GM19455 (cell line): ENCODE results near the gene LYRM4.

ENCODE experiments used
- ATAC-seq: cut with Tn5 transposase; IDR thresholded peaks from one replicate; pipeline ENCODE4 v1.9.1; 2021; ENCODE audit not compliant: unreplicated experiment

LYRM4 gene

GRCh38 chr6:5103250-5103649 lies 157.5 kb downstream of the LYRM4 start:
- ATAC-seq, result no peak

GRCh38 chr6:5102267-5102970 lies 158.3 kb downstream of the LYRM4 start:
- no peak for ATAC-seq

GRCh38 chr6:5100806-5101205 lies 159.9 kb downstream of the LYRM4 start:
- ATAC-seq, result no peak

GRCh38 chr6:5099537-5099936 lies 161.2 kb downstream of the LYRM4 start:
- ATAC-seq, result no peak

- ATAC-seq, result no peak
Measured at GRCh38 chr6:5098501-5099270, 162.1 kb downstream of the LYRM4 start.

GRCh38 chr6:5096482-5096881 lies 164.3 kb downstream of the LYRM4 start:
- ATAC-seq, result no peak

- peak; percentile 81 for ATAC-seq
Measured at GRCh38 chr6:5095236-5095635, 165.5 kb downstream of the LYRM4 start.

- no peak for ATAC-seq
Measured at GRCh38 chr6:5094327-5094726, 166.4 kb downstream of the LYRM4 start.

GRCh38 chr6:5093231-5094015 lies 167.3 kb downstream of the LYRM4 start:
- no peak for ATAC-seq

- no peak for ATAC-seq
Measured at GRCh38 chr6:5091210-5092069, 169.3 kb downstream of the LYRM4 start.

GRCh38 chr6:5090603-5091002 lies 170.1 kb downstream of the LYRM4 start:
- no peak for ATAC-seq

GRCh38 chr6:5089481-5090438 lies 171.0 kb downstream of the LYRM4 start:
- ATAC-seq, result no peak

- no peak for ATAC-seq
Measured at GRCh38 chr6:5088780-5089179, 172.0 kb downstream of the LYRM4 start.

GRCh38 chr6:5087389-5087788 lies 173.4 kb downstream of the LYRM4 start:
- no peak for ATAC-seq

- ATAC-seq, result no peak
Measured at GRCh38 chr6:5086294-5086890, 174.4 kb downstream of the LYRM4 start.

- ATAC-seq, result peak; percentile 40
Measured at GRCh38 chr6:5085648-5086293, 175.0 kb downstream of the LYRM4 start.

GRCh38 chr6:5084781-5085647 lies 175.7 kb downstream of the LYRM4 start, which contains the start of gene PPP1R3G:
TSS of gene PPP1R3G (plus strand) at chr6:5085341. CDS start at chr6:5085486, 145 bp downstream.
- ATAC-seq, result peak; percentile 48

GRCh38 chr6:5084360-5084780 lies 176.4 kb downstream of the LYRM4 start:
- peak; percentile 37 for ATAC-seq
